Colonic mucosa (tissue), 4 donors: ENCODE data around the gene HMBS. TPM values are rescaled to one million over a fixed set of nuclear protein-coding genes. Genes with fewer than 3 reads are reported as not detected.

ENCODE experiments used
- DNase-seq: peaks from one replicate; pipeline ENCODE4 v3.0.0-alpha.2; 2020
- H3K27ac ChIP-seq: fragments of 200-600 bp; one replicate; pipeline ENCODE4 v1.8.0; 2021
- H3K27me3 ChIP-seq: fragments of 200-600 bp; one replicate; pipeline ENCODE4 v1.8.0; 2021
- H3K36me3 ChIP-seq: fragments of 200-600 bp; one replicate; pipeline ENCODE4 v1.8.0; 2021
- H3K4me1 ChIP-seq: fragments of 200-600 bp; one replicate; pipeline ENCODE4 v1.8.0; 2021; ENCODE audit warnings: mild to moderate bottlenecking
- H3K4me3 ChIP-seq: fragments of 200-600 bp; one replicate; pipeline ENCODE4 v1.8.0; 2021
- H3K9ac ChIP-seq, 2 donors: one replicate each; pipeline ENCODE4 v1.7.0; 2013; ENCODE audit warnings: control low read depth in 2 of 2, low read depth in 2 of 2, low read length in 2 of 2
- H3K9me3 ChIP-seq: fragments of 200-600 bp; one replicate; pipeline ENCODE4 v1.8.0; 2021
- CTCF ChIP-seq: fragments of 200-600 bp; IDR thresholded peaks from one replicate; pipeline ENCODE4 v1.8.0; 2022; ENCODE audit warnings: antibody characterized with exemption, mild to moderate bottlenecking
- intact Hi-C: fragments of 100-400 bp; cut with DNase I; formaldehyde crosslinking; loops from one replicate; pipeline ENCODE4 v1.14.1; 2022
- total RNA-seq, 2 donors: library from RNA; stranded (reverse); fragmentation: NEBNext Ultra II Directional in 1 of 2; extraction: Animal tissue kit (Norgen Biotek cat#: 25700) in 1 of 2; gene quantifications; one replicate each; pipeline ENCODE4 v1.2.1, GENCODE V29; 2021
- donor health status: healthy.
- donor health status: DM: no; HTN: no; CAD: no.
- donor health status: DM: no; HTN: no; CAD: no.

Gene HMBS
- total RNA-seq, 2 donors from 2014 or later: 18.7 to 50.5 TPM

DNA sequence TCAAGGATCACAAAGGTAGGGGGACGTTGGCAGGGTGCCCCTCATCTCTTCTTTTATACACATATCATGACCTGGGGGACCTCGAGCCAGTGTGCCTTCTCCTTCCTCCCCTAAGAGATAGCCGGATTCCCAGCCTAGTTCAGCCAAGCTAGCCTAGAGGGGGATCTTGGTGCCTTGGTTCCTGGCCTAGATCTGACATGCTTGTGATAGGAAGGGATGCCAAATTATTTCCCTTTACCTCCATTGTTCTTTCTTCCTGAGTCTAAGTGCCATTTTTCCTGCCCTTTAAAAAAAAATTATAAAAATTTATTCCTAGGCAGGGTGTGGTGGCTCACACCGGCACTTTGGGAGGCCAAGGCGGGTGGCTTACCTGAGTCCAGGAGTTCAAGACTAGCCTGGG is 29.7 kb downstream of the HMBS start:
- peaks cover 8% of the 10 kb centered on the region for H3K36me3 ChIP-seq
- H3K4me1 ChIP-seq: no peaks in the 10 kb centered on the region
- no peaks in the 10 kb centered on the region for H3K27me3 ChIP-seq
- DNase-seq: no peak
- H3K9me3 ChIP-seq: no peaks in the 10 kb centered on the region
- intact Hi-C loops: no loop called here
- H3K9ac ChIP-seq: no peak overlapping the region
- no peak overlapping the region for H3K4me3 ChIP-seq
- no peak for TF ChIP-seq CTCF
- H3K27ac ChIP-seq: no peak overlapping the region

DNA sequence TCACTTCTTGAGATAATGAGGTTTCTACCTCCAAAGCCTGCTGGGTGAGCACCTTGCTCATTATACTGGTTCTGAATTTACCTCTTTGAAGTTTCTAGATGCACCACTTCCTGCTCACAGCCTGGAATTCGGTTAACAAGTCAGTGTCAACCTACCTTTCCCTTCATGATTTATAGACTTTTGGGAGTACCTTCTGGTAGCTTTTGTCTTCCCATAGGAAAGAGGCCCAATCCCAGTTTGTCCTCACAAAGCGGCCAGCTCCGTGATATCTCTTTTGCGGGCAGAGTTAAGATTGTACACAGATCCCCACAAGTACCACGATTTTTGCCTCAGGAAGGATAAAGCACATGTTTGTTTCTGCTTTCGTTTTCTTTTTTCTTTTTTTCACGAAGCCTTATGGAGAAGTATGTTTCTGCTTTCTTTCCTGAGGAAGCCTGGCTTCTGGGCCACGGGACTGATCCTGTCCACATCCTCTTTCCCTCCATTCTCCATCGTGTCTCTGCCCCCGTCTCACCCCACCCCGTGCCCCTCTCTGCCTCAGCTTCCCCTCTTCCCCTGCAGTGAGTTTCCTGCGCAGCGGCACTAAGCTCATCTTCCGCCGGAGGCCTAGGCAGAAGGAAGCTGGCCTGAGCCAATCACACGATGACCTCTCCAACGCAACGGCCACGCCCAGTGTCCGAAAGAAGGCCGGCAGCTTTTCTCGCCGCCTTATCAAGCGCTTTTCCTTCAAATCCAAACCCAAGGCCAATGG is 31.0 kb downstream of the HMBS start:
- TF ChIP-seq CTCF: no peak
- Histone ChIP-seq H3K27me3 (no peaks in the 10 kb centered on the region), H3K27ac (peak overlapping the region; percentile 53), H3K9me3 (no peaks in the 10 kb centered on the region), H3K9ac (no peak overlapping the region), H3K4me3 (no peak overlapping the region), H3K4me1 (no peaks in the 10 kb centered on the region), H3K36me3 (peaks cover 8% of the 10 kb centered on the region)
- intact Hi-C loops: no loop called here
- no peak for DNase-seq

- Histone ChIP-seq H3K9me3 (no peaks in the 10 kb centered on the region), H3K4me3 (no peak overlapping the region), H3K27ac (peak overlapping the region; percentile 53), H3K36me3 (peaks cover 8% of the 10 kb centered on the region), H3K27me3 (no peaks in the 10 kb centered on the region), H3K4me1 (no peaks in the 10 kb centered on the region), H3K9ac (no peak overlapping the region)
- intact Hi-C loops: no loop called here
- DNase-seq: no peak
- TF ChIP-seq CTCF: no peak
These were observed 31.5 kb downstream of the HMBS start for GRCh38 chr11:119116235-119116594.

- DNase-seq: no peak
- H3K9ac ChIP-seq: no peak overlapping the region
- no peak overlapping the region for H3K4me3 ChIP-seq
- intact Hi-C loops: no loop called here
- H3K36me3 ChIP-seq: peaks cover 8% of the 10 kb centered on the region
- no peaks in the 10 kb centered on the region for H3K4me1 ChIP-seq
- no peak for TF ChIP-seq CTCF
- H3K27me3 ChIP-seq: no peaks in the 10 kb centered on the region
- H3K27ac ChIP-seq: no peak overlapping the region
- no peaks in the 10 kb centered on the region for H3K9me3 ChIP-seq
These were observed 31.9 kb downstream of the HMBS start for GRCh38 chr11:119116601-119117000.

DNA sequence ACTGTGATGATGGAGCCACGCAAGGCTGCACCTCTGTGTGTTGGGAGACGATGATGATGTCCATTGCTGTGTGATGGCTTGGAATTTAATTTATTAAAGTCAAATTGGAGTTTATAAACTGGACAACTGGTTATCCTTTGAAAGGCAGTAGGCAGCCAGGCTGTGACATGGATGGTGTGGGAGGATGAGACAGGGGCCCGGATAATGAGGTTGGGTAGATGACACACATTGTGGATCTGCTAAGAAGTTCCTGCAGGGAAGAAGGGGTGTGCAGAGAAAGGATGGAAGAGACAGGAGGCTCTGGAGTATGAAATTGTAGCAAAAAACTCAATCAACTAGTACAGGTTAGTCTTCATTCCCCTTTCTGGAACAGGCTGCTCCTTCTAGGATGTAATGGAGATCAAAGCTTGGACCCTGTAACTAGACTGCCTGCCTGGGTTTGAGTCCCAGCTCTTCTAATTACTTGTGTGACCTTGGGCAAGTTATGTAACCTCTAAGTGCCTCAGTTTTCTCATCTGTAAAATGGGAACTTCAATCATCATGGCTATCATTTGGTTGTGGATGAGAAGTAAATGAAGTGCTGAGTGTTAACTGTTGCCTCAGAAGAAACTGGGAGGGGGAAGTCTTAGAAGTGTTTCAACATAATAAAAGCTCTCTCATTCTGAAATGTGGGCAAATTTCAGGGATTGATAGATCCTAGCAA is 32.5 kb downstream of the HMBS start:
- Histone ChIP-seq H3K9ac (no peak overlapping the region), H3K27ac (no peak overlapping the region), H3K9me3 (no peaks in the 10 kb centered on the region), H3K4me3 (no peak overlapping the region), H3K27me3 (no peaks in the 10 kb centered on the region), H3K36me3 (peaks cover 5% of the 10 kb centered on the region), H3K4me1 (no peaks in the 10 kb centered on the region)
- TF ChIP-seq CTCF: no peak
- intact Hi-C loops: no loop called here
- no peak for DNase-seq
